GM23338 (cell line): ENCODE results near the gene FLOT2.

ENCODE experiments used
- CTCF ChIP-seq, 2 experiments: fragments of 200-600 bp in 1 of 2; sonication (generic) in 1 of 2; conservative IDR thresholded peaks; 2 replicates each; pipeline versions ENCODE4 v1.5.1 to v1.6.1; 2016 to 2017; ENCODE audit warnings: antibody characterized with exemption in 2 of 2, low read depth in 2 of 2, mild to moderate bottlenecking in 2 of 2, moderate library complexity in 1 of 2
- EZH2 ChIP-seq: fragments of 200-600 bp; sonication (generic); IDR thresholded peaks from one replicate; pipeline ENCODE4 v1.8.0; 2017; ENCODE audit warnings: antibody characterized with exemption, mild to moderate bottlenecking, low read depth; ENCODE audit not compliant: unreplicated experiment
- EZH2phosphoT487 ChIP-seq: fragments of 200-600 bp; sonication (generic); IDR thresholded peaks from one replicate; pipeline ENCODE4 v1.8.1; 2018; ENCODE audit warnings: antibody characterized with exemption; ENCODE audit not compliant: unreplicated experiment

- TF ChIP-seq EZH2phosphoT487 (no peak), CTCF (conservative IDR thresholded peaks at IDR 0.05; ENCODE audit: low read depth in 2 of 2) (no peak), EZH2 (no peak)
Measured at GRCh38 chr17:28929787-28930186, 32.3 kb upstream of the FLOT2 start.
